Measurements from ENCODE around the gene PRKAA1. TPM values are rescaled to one million over a fixed set of nuclear protein-coding genes. Genes with fewer than 3 reads are reported as not detected.
A peak's percentile ranks its signal among the peaks of the same experiment; 100 is the strongest.
"Not testable (repeated sequence)": the region's sequence is repeated elsewhere in the genome, so short reads cannot be mapped to it uniquely, and the experiment has no call there.

Gene PRKAA1
- total and polyA plus RNA-seq, 4 experiments from 2014 or later: 51.7 to 120 (median 86.1) TPM

GRCh38 chr5:40716590-40716989, 81.6 kb downstream of the PRKAA1 start:
- no peak for DNase-seq
- H3K4me1 Mint-ChIP-seq: peaks cover 4 to 9% (median 6%) of the 10 kb centered on the region in 4 donors
- ChIA-PET POLR2A (ENCODE audit: partially characterized antibody) (interaction anchor here (0.6 kb wide), 1 partner anchor 322 kb away, joined by 3 read pairs; no protein-coding TSS in a partner anchor), CTCF (ENCODE audit: partially characterized antibody) (interaction anchor here (0.7 to 1.2 kb wide), 3 partner anchors 19 to 768 kb away, joined by 3 to 6 read pairs (median 4); no protein-coding TSS in a partner anchor)
- no peak overlapping the region for H3K27ac Mint-ChIP-seq
- Histone ChIP-seq H3K4me1 (ENCODE audit: insufficient read depth, low read length) (no peaks in the 10 kb centered on the region), H3K27me3 (ENCODE audit: insufficient read depth, low read length) (no peaks in the 10 kb centered on the region), H3K4me3 (ENCODE audit: low read length in 2 of 2) (no peak overlapping the region), H3K36me3 (ENCODE audit: insufficient read depth, low read length) (no peaks in the 10 kb centered on the region), H3K27ac (ENCODE audit: low read depth, low read length) (no peak overlapping the region), H3K9me3 (ENCODE audit: control insufficient read depth in 1 of 2, low read length in 2 of 2) (no peaks in the 10 kb centered on the region)
- H3K27me3 Mint-ChIP-seq: no peaks in the 10 kb centered on the region
- peaks cover 0 to 7% (median 3%) of the 10 kb centered on the region in 8 donors for H3K9me3 Mint-ChIP-seq
- intact Hi-C loops (cut with micrococcal nuclease): no loop called here
- no peak overlapping the region for H3K4me3 Mint-ChIP-seq
- peaks cover 28 to 39% of the 10 kb centered on the region in 2 donors for H3K36me3 Mint-ChIP-seq

- Mint-ChIP-seq H3K36me3 (peaks cover 28 to 33% of the 10 kb centered on the region in 2 donors), H3K4me3 (no peak overlapping the region), H3K27me3 (no peaks in the 10 kb centered on the region), H3K4me1 (peaks cover 4 to 7% (median 6%) of the 10 kb centered on the region in 4 donors), H3K9me3 (peaks cover 0 to 5% (median 0%) of the 10 kb centered on the region in 8 donors), H3K27ac (peak overlapping the region in 1 of 7 donors; percentile 24)
- H3K4me1 ChIP-seq (ENCODE audit: insufficient read depth, low read length): no peaks in the 10 kb centered on the region
- no peaks in the 10 kb centered on the region for H3K27me3 ChIP-seq (ENCODE audit: insufficient read depth, low read length)
- POLR2A ChIA-PET (ENCODE audit: partially characterized antibody): interaction anchor here (0.6 kb wide), 1 partner anchor 321 kb away, joined by 3 read pairs; no protein-coding TSS in a partner anchor
- no peak overlapping the region for H3K4me3 ChIP-seq (ENCODE audit: low read length in 2 of 2)
- DNase-seq: no peak
- intact Hi-C loops (cut with micrococcal nuclease): no loop called here
- no peaks in the 10 kb centered on the region for H3K9me3 ChIP-seq (ENCODE audit: control insufficient read depth in 1 of 2, low read length in 2 of 2)
- CTCF ChIA-PET (ENCODE audit: partially characterized antibody): interaction anchor here (1.1 to 1.7 kb wide), 2 partner anchors 767 kb away, joined by 3 to 4 read pairs; no protein-coding TSS in a partner anchor
- H3K27ac ChIP-seq (ENCODE audit: low read depth, low read length): no peak overlapping the region
- H3K36me3 ChIP-seq (ENCODE audit: insufficient read depth, low read length): no peaks in the 10 kb centered on the region
Observed at GRCh38 chr5:40716000-40716399, 82.2 kb downstream of the PRKAA1 start.

GRCh38 chr5:40714001-40714400, 84.2 kb downstream of the PRKAA1 start:
- peaks cover 4 to 7% (median 6%) of the 10 kb centered on the region in 4 donors for H3K4me1 Mint-ChIP-seq
- DNase-seq: no peak
- H3K4me3 ChIP-seq (ENCODE audit: low read length in 2 of 2): no peak overlapping the region
- ChIA-PET POLR2A (ENCODE audit: partially characterized antibody) (no interaction called here), CTCF (ENCODE audit: partially characterized antibody) (interaction anchor here (1.5 kb wide), 1 partner anchor 766 kb away, joined by 3 read pairs; no protein-coding TSS in a partner anchor)
- H3K36me3 ChIP-seq (ENCODE audit: insufficient read depth, low read length): no peaks in the 10 kb centered on the region
- H3K27me3 Mint-ChIP-seq: no peaks in the 10 kb centered on the region
- H3K4me1 ChIP-seq (ENCODE audit: insufficient read depth, low read length): no peaks in the 10 kb centered on the region
- peaks cover 23 to 32% of the 10 kb centered on the region in 2 donors for H3K36me3 Mint-ChIP-seq
- H3K4me3 Mint-ChIP-seq: no peak overlapping the region
- peaks cover 0 to 18% (median 10%) of the 10 kb centered on the region in 8 donors for H3K9me3 Mint-ChIP-seq
- H3K9me3 ChIP-seq (ENCODE audit: control insufficient read depth in 1 of 2, low read length in 2 of 2): no peaks in the 10 kb centered on the region
- no peaks in the 10 kb centered on the region for H3K27me3 ChIP-seq (ENCODE audit: insufficient read depth, low read length)
- H3K27ac Mint-ChIP-seq: peak overlapping the region in 5 of 7 donors; percentile 2 to 52 (median 24)
- H3K27ac ChIP-seq (ENCODE audit: low read depth, low read length): no peak overlapping the region
- intact Hi-C loops (cut with micrococcal nuclease): no loop called here

GRCh38 chr5:40710575-40710974, 87.6 kb downstream of the PRKAA1 start:
- H3K27ac ChIP-seq (ENCODE audit: low read depth, low read length); H3K36me3 ChIP-seq (ENCODE audit: insufficient read depth, low read length); intact Hi-C loops (cut with micrococcal nuclease); DNase-seq; H3K27ac Mint-ChIP-seq; H3K4me1 ChIP-seq (ENCODE audit: insufficient read depth, low read length); H3K4me3 Mint-ChIP-seq; H3K27me3 Mint-ChIP-seq; H3K4me3 ChIP-seq (ENCODE audit: low read length in 2 of 2); CTCF ChIA-PET (ENCODE audit: partially characterized antibody); H3K9me3 ChIP-seq (ENCODE audit: control insufficient read depth in 1 of 2, low read length in 2 of 2); H3K27me3 ChIP-seq (ENCODE audit: insufficient read depth, low read length); POLR2A ChIA-PET (ENCODE audit: partially characterized antibody); H3K4me1 Mint-ChIP-seq: not testable (repeated sequence)
- Mint-ChIP-seq H3K9me3 (peaks cover 0 to 48% (median 21%) of the 10 kb centered on the region in 8 donors), H3K36me3 (peaks cover 45 to 47% of the 10 kb centered on the region in 2 donors)

Other genes starting within 250 kb of the PRKAA1 start
- gene PTGER4, start 118.5 kb downstream of the PRKAA1 start, total RNA-seq: 10 to 100 TPM; 59.3 to 64.9 TPM
- 100 to 1,000 TPM in 1 of 2 donors, 10 to 100 TPM in 1; 62.7 to 106 TPM for gene PTGER4, start 118.5 kb downstream of the PRKAA1 start, polyA plus RNA-seq
- 10 to 100 TPM; 15.2 to 16.2 TPM for gene TTC33, start 42.4 kb downstream of the PRKAA1 start, total RNA-seq
- 10 to 100 TPM; 13.2 to 17.2 TPM for gene TTC33, start 42.4 kb downstream of the PRKAA1 start, polyA plus RNA-seq
- gene RPL37, start 36.8 kb upstream of the PRKAA1 start, total RNA-seq: 1,000 to 10,000 TPM; 2,354 to 2,406 TPM
- gene RPL37, start 36.8 kb upstream of the PRKAA1 start, polyA plus RNA-seq: 1,000 to 10,000 TPM; 1,217 to 2,448 TPM
- gene CARD6, start 43.0 kb upstream of the PRKAA1 start, total RNA-seq: 1 to 10 TPM; 4.4 to 4.6 TPM
- 1 to 10 TPM; 2.4 to 5.0 TPM for gene CARD6, start 43.0 kb upstream of the PRKAA1 start, polyA plus RNA-seq
- not detected for gene C7, start 111.1 kb upstream of the PRKAA1 start, total RNA-seq
- not detected for gene C7, start 111.1 kb upstream of the PRKAA1 start, polyA plus RNA-seq

Measured in CD4-positive, alpha-beta memory T cell (primary cell).